Breast epithelium (tissue), 3 donors: ENCODE measurements around the gene MAP1A.

Experiments
- POLR2A ChIP-seq: fragments of 450-650 bp; IDR thresholded peaks from one replicate; pipeline ENCODE4 v1.6.1; 2016; ENCODE audit warnings: antibody characterized with exemption, mild to moderate bottlenecking, moderate library complexity
- POLR2AphosphoS5 ChIP-seq, 3 donors: sonication (generic); formaldehyde crosslinking; IDR thresholded peaks; one replicate each; pipeline ENCODE4 v1.6.1; 2017; ENCODE audit warnings: antibody characterized with exemption in 3 of 3

- peak in 2 of 3 donors; percentile 70 to 88 for TF ChIP-seq POLR2AphosphoS5 (IDR thresholded peaks at IDR 0.05)
- TF ChIP-seq POLR2A: no peak
These were observed 24.5 kb upstream of the MAP1A start, which contains the start of gene TP53BP1 for GRCh38 chr15:43492673-43493601.
